ENCODE results near the gene CFAP97D2. TPM values are rescaled to one million over a fixed set of nuclear protein-coding genes. Genes with fewer than 3 reads are reported as not detected.

CFAP97D2 gene
- total RNA-seq, 1 experiment from 2014 or later = not detected

DNA sequence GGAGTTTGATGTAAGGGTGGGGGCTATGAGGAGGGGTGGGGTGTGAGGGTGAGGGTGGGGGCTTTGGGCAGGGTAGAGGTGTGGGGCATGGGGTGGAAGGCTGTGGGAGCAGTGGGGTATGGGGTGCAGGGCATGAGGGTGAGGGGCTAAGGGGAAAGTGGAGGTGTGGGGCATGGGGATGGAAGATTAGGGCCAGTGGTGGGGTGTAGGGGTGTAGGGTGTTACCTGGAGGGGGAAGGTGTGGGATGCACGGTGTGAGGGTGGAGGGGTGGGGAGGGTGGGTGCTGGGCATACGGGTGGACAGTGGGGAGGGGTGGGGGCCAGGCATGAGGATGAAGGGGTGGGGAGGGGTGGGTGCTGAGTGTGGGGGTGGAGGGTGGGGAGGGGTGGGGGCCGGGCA, 23.7 kb upstream of the CFAP97D2 start:
- peaks cover 8% of the 10 kb centered on the region for H3K9me3 Mint-ChIP-seq
- TF ChIP-seq NR2C2 (CRISPR knock-in tag; IDR thresholded peaks at IDR 0.05) (no peak), FOXK1 (CRISPR knock-in tag; IDR thresholded peaks at IDR 0.05) (no peak), CREB1 (CRISPR knock-in tag; IDR thresholded peaks at IDR 0.05) (no peak), ZNF423 (CRISPR knock-in tag; IDR thresholded peaks at IDR 0.05) (no peak), ATF2 (CRISPR knock-in tag; IDR thresholded peaks at IDR 0.05; ENCODE audit: borderline replicate concordance, low read depth) (no peak), ETV6 (CRISPR knock-in tag; IDR thresholded peaks at IDR 0.05) (no peak), JAZF1 (CRISPR knock-in tag; IDR thresholded peaks at IDR 0.05) (no peak), HMGA2 (CRISPR knock-in tag; IDR thresholded peaks at IDR 0.05) (no peak), ATF1 (CRISPR knock-in tag; IDR thresholded peaks at IDR 0.05) (no peak), GABPB1 (CRISPR knock-in tag; IDR thresholded peaks at IDR 0.05) (no peak), NR3C1 (CRISPR knock-in tag; conservative IDR thresholded peaks at IDR 0.05; ENCODE audit: low read depth) (no peak), SMAD4 (CRISPR knock-in tag; IDR thresholded peaks at IDR 0.05) (no peak), USF2 (CRISPR knock-in tag; IDR thresholded peaks at IDR 0.05) (no peak), NFATC4 (CRISPR knock-in tag; IDR thresholded peaks at IDR 0.05) (no peak), FOXJ3 (CRISPR knock-in tag; IDR thresholded peaks at IDR 0.05; ENCODE audit: borderline replicate concordance) (no peak)
- TF ChIP-seq, protein P1, sequence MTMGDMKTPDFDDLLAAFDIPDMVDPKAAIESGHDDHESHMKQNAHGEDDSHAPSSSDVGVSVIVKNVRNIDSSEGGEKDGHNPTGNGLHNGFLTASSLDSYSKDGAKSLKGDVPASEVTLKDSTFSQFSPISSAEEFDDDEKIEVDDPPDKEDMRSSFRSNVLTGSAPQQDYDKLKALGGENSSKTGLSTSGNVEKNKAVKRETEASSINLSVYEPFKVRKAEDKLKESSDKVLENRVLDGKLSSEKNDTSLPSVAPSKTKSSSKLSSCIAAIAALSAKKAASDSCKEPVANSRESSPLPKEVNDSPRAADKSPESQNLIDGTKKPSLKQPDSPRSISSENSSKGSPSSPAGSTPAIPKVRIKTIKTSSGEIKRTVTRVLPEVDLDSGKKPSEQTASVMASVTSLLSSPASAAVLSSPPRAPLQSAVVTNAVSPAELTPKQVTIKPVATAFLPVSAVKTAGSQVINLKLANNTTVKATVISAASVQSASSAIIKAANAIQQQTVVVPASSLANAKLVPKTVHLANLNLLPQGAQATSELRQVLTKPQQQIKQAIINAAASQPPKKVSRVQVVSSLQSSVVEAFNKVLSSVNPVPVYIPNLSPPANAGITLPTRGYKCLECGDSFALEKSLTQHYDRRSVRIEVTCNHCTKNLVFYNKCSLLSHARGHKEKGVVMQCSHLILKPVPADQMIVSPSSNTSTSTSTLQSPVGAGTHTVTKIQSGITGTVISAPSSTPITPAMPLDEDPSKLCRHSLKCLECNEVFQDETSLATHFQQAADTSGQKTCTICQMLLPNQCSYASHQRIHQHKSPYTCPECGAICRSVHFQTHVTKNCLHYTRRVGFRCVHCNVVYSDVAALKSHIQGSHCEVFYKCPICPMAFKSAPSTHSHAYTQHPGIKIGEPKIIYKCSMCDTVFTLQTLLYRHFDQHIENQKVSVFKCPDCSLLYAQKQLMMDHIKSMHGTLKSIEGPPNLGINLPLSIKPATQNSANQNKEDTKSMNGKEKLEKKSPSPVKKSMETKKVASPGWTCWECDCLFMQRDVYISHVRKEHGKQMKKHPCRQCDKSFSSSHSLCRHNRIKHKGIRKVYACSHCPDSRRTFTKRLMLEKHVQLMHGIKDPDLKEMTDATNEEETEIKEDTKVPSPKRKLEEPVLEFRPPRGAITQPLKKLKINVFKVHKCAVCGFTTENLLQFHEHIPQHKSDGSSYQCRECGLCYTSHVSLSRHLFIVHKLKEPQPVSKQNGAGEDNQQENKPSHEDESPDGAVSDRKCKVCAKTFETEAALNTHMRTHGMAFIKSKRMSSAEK (CRISPR knock-in tag; IDR thresholded peaks at IDR 0.05; ENCODE audit: borderline replicate concordance) = no peak
- TF ChIP-seq, protein P2, sequence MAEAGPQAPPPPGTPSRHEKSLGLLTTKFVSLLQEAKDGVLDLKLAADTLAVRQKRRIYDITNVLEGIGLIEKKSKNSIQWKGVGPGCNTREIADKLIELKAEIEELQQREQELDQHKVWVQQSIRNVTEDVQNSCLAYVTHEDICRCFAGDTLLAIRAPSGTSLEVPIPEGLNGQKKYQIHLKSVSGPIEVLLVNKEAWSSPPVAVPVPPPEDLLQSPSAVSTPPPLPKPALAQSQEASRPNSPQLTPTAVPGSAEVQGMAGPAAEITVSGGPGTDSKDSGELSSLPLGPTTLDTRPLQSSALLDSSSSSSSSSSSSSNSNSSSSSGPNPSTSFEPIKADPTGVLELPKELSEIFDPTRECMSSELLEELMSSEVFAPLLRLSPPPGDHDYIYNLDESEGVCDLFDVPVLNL (CRISPR knock-in tag; IDR thresholded peaks at IDR 0.05; ENCODE audit: borderline replicate concordance, low read depth) = no peak
- TF ChIP-seq, protein P3, sequence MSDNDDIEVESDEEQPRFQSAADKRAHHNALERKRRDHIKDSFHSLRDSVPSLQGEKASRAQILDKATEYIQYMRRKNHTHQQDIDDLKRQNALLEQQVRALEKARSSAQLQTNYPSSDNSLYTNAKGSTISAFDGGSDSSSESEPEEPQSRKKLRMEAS (CRISPR knock-in tag; IDR thresholded peaks at IDR 0.05) = no peak
- TF ChIP-seq, protein P4, sequence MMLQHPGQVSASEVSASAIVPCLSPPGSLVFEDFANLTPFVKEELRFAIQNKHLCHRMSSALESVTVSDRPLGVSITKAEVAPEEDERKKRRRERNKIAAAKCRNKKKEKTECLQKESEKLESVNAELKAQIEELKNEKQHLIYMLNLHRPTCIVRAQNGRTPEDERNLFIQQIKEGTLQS (CRISPR knock-in tag; conservative IDR thresholded peaks at IDR 0.05) = no peak
- TF ChIP-seq, protein P5, sequence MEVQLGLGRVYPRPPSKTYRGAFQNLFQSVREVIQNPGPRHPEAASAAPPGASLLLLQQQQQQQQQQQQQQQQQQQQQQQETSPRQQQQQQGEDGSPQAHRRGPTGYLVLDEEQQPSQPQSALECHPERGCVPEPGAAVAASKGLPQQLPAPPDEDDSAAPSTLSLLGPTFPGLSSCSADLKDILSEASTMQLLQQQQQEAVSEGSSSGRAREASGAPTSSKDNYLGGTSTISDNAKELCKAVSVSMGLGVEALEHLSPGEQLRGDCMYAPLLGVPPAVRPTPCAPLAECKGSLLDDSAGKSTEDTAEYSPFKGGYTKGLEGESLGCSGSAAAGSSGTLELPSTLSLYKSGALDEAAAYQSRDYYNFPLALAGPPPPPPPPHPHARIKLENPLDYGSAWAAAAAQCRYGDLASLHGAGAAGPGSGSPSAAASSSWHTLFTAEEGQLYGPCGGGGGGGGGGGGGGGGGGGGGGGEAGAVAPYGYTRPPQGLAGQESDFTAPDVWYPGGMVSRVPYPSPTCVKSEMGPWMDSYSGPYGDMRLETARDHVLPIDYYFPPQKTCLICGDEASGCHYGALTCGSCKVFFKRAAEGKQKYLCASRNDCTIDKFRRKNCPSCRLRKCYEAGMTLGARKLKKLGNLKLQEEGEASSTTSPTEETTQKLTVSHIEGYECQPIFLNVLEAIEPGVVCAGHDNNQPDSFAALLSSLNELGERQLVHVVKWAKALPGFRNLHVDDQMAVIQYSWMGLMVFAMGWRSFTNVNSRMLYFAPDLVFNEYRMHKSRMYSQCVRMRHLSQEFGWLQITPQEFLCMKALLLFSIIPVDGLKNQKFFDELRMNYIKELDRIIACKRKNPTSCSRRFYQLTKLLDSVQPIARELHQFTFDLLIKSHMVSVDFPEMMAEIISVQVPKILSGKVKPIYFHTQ (CRISPR knock-in tag; IDR thresholded peaks at IDR 0.05) = no peak
- no peak for DNase-seq (ENCODE audit: low spot score)
- no peaks in the 10 kb centered on the region for H3K36me3 Mint-ChIP-seq
- H3K27ac Mint-ChIP-seq = no peak overlapping the region
- H3K4me3 Mint-ChIP-seq = no peak overlapping the region
- H3K27me3 Mint-ChIP-seq (ENCODE audit: low read depth) = no peaks in the 10 kb centered on the region; the same call in 1 of the 2 replicates
- ATAC-seq = no peak
- ChIA-PET CTCF (no interaction called here), POLR2A (no interaction called here)
- H3K4me1 Mint-ChIP-seq = no peaks in the 10 kb centered on the region

Measured in WTC11 (cell line).